HCT116 (cell line): ENCODE results near the gene IKZF3. TPM values are rescaled to one million over a fixed set of nuclear protein-coding genes. Genes with fewer than 3 reads are reported as not detected.

ENCODE experiments used
- ATAC-seq: fragments of 200-7000 bp; cut with Tn5 transposase; 2 replicates; pipeline ENCODE4 v1.9.1; 2020; ENCODE audit warnings: mild to moderate bottlenecking, moderate library complexity
- BruUV-seq: library from RNA; stranded (reverse); fragments of 400-500 nt; replicated peaks from 2 replicates; lab custom pipeline; 2021; lab: Mats Ljungman, UMichigan
- CTCF ChIA-PET: fragments of 300-600 bp; sonication (Branson Sonifier 250); formaldehyde crosslinking; loops from one replicate; lab custom pipeline; 2021; ENCODE audit warnings: antibody characterized with exemption; lab: Charles Lee
- POLR2A ChIA-PET: fragments of 300-600, 350-600 bp; sonication (Branson Sonifier 250); formaldehyde crosslinking; loops from one replicate; lab custom pipeline; 2021; ENCODE audit warnings: antibody characterized with exemption; lab: Charles Lee
- RAD21 ChIA-PET, 2 experiments: fragments of 300-600 bp; sonication (Branson Sonifier 250); formaldehyde crosslinking; loops; one replicate each; lab custom pipeline; 2023; ENCODE audit warnings: low total read pairs in 2 of 2; ENCODE audit not compliant: uncharacterized antibody in 2 of 2, unreplicated experiment in 2 of 2, low non-redundant PET in 1 of 2; lab: Charles Lee
- DNase-seq: peaks from one replicate; pipeline ENCODE4 v3.0.0-alpha.2; 2010; ENCODE audit warnings: low read depth, low spot score
- H2AFZ ChIP-seq: fragments of 200-600 bp; shearing (Covaris generic), sonication (generic); 2 replicates; pipeline ENCODE4 v1.6.1; 2017; ENCODE audit warnings: low read depth, mixed run types, mixed read lengths, antibody characterized with exemption, low read length; ENCODE audit not compliant: poor library complexity, severe bottlenecking
- H3K27ac ChIP-seq: 2 replicates; pipeline ENCODE4 v1.5.1; 2012; ENCODE audit warnings: low read depth, low read length
- H3K27me3 ChIP-seq: fragments of 200-600 bp; sonication (generic); 2 replicates; pipeline ENCODE4 v1.6.1; 2016; ENCODE audit warnings: mixed run types, low read length, mixed read lengths; ENCODE audit not compliant: insufficient read depth
- H3K36me3 ChIP-seq, 2 experiments: fragments of 200-500 bp in 1 of 2; fragments of 200-600 bp in 1 of 2; sonication (Bioruptor generic) in 1 of 2; sonication (generic) in 1 of 2; 2 replicates each; pipeline versions ENCODE4 v1.5.1 to v1.6.1; 2014 to 2016; ENCODE audit warnings: low read length in 2 of 2, inconsistent platforms in 1 of 2, mixed read lengths in 1 of 2, mixed run types in 1 of 2; ENCODE audit not compliant: insufficient read depth in 2 of 2, control insufficient read depth in 1 of 2
- H3K4me1 ChIP-seq, 2 experiments: fragments of 200-600 bp in 1 of 2; sonication (generic) in 1 of 2; 2 replicates each; pipeline versions ENCODE4 v1.5.1 to v1.6.1; 2012 to 2017; ENCODE audit warnings: low read length in 2 of 2, inconsistent platforms in 1 of 2, mild to moderate bottlenecking in 1 of 2, mixed read lengths in 1 of 2, mixed run types in 1 of 2, moderate library complexity in 1 of 2; ENCODE audit not compliant: insufficient read depth in 2 of 2, control insufficient read depth in 1 of 2
- H3K4me2 ChIP-seq: fragments of 200-600 bp; sonication (generic); 2 replicates; pipeline ENCODE4 v1.6.1; 2017; ENCODE audit warnings: mixed run types, low read length, mixed read lengths
- H3K4me3 ChIP-seq, 2 experiments: fragments of 200-600 bp in 1 of 2; sonication (generic) in 1 of 2; replicated peaks in 1 of 2; 2 replicates each; pipeline ENCODE4 v1.5.1; 2011 to 2016; ENCODE audit warnings: low read length in 2 of 2, control low read depth in 1 of 2, low read depth in 1 of 2, mild to moderate bottlenecking in 1 of 2, mixed read lengths in 1 of 2, mixed run types in 1 of 2
- H3K79me2 ChIP-seq: fragments of 200-600 bp; sonication (generic); 2 replicates; pipeline ENCODE4 v1.6.1; 2017; ENCODE audit warnings: mild to moderate bottlenecking, mixed run types, low read length, moderate library complexity, mixed read lengths; ENCODE audit not compliant: insufficient read depth
- H3K9ac ChIP-seq: fragments of 200-600 bp; sonication (generic); 2 replicates; pipeline ENCODE4 v1.6.1; 2016; ENCODE audit warnings: low read length, mixed read lengths
- H3K9me2 ChIP-seq: fragments of 200-600 bp; sonication (generic), shearing (Covaris generic); 2 replicates; pipeline ENCODE4 v1.6.1; 2017; ENCODE audit warnings: mixed run types, mild to moderate bottlenecking, moderate library complexity; ENCODE audit not compliant: insufficient read depth
- H3K9me3 ChIP-seq, 2 experiments: fragments of 200-500 bp in 1 of 2; fragments of 200-600 bp in 1 of 2; sonication (Bioruptor generic) in 1 of 2; sonication (generic) in 1 of 2; 2 replicates each; pipeline ENCODE4 v1.6.1; 2014 to 2017; ENCODE audit warnings: low read length in 2 of 2, mixed read lengths in 2 of 2, inconsistent platforms in 1 of 2, low read depth in 1 of 2, mild to moderate bottlenecking in 1 of 2, mixed run types in 1 of 2, moderate library complexity in 1 of 2; ENCODE audit not compliant: control insufficient read depth in 1 of 2, insufficient read depth in 1 of 2
- H4K20me1 ChIP-seq: fragments of 200-600 bp; sonication (generic), shearing (Covaris generic); 2 replicates; pipeline ENCODE4 v1.6.1; 2017; ENCODE audit warnings: mixed run types, mild to moderate bottlenecking, moderate library complexity; ENCODE audit not compliant: insufficient read depth
- EZH2phosphoT487 ChIP-seq: fragments of 200-600 bp; IDR thresholded peaks from 2 replicates; pipeline ENCODE4 v1.6.1; 2018; ENCODE audit warnings: antibody characterized with exemption, borderline replicate concordance
- POLR2AphosphoS5 ChIP-seq: IDR thresholded peaks from 2 replicates; pipeline ENCODE4 v1.6.1; 2011; ENCODE audit warnings: mild to moderate bottlenecking, low read depth, low read length, moderate library complexity
- SIN3A ChIP-seq: IDR thresholded peaks from 2 replicates; pipeline ENCODE4 v1.6.1; 2012; ENCODE audit warnings: low read depth
- SP1 ChIP-seq: IDR thresholded peaks from 2 replicates; pipeline ENCODE4 v1.6.1; 2012; ENCODE audit warnings: low read depth
- SRF ChIP-seq: IDR thresholded peaks from 2 replicates; pipeline ENCODE4 v1.6.1; 2012; ENCODE audit warnings: low read depth
- YY1 ChIP-seq: IDR thresholded peaks from 2 replicates; pipeline ENCODE4 v1.6.1; 2011; ENCODE audit warnings: low read length, low read depth, moderate library complexity, mild to moderate bottlenecking; ENCODE audit not compliant: insufficient replicate concordance; ENCODE audit errors: extremely low read depth
- ZNF274 ChIP-seq: fragments of 200-500 bp; sonication (Bioruptor generic); IDR thresholded peaks from 2 replicates; pipeline ENCODE4 v1.6.1; 2014; ENCODE audit warnings: mild to moderate bottlenecking, low read depth, low read length, inconsistent platforms
- intact Hi-C: fragments of 100-400 bp; cut with micrococcal nuclease; formaldehyde crosslinking; loops from 2 replicates; pipeline ENCODE4 v1.10.0; 2022
- total RNA-seq: library from RNA; stranded (reverse); gene quantifications from one replicate; pipeline ENCODE4 v1.2.1, GENCODE V29; 2021; ENCODE audit not compliant: unreplicated experiment
- TF ChIP-seq, protein P1 (sequence below): IDR thresholded peaks from 2 replicates; pipeline ENCODE4 v1.6.1; 2012; ENCODE audit warnings: low read depth
- TF ChIP-seq, protein P2 (sequence below): IDR thresholded peaks from 2 replicates; pipeline ENCODE4 v1.6.1; 2012

IKZF3 gene
- total RNA-seq, 1 experiment from 2014 or later = 0.30 TPM

DNA sequence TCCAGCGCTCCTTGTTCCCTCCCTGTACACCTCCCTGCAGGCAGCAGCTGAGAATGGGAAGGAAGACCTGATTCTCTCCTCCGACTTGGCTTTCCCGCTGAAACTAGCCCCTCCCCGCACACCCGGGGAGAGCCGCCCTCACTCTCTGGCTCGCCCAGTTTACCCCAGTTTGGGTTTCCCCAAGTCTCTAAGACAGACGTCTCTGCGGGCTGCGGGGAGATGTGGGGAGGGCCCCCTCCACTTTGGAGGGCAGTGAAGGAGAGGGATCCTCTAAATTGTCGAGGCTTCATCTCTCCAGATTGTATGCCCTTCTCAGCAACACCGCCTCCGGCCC, 125.6 kb downstream of the IKZF3 start:
- peak overlapping the region; percentile 69 to 84 for H3K4me3 ChIP-seq
- DNase-seq (no peak), ATAC-seq (peak; percentile 40)
- POLR2A ChIA-PET = interaction anchor here (0.7 to 1.0 kb wide), 3 partner anchors 9 to 50 kb away, joined by 5 to 6 read pairs (median 6); partner anchors contain the start of gene ERBB2
- peak overlapping the region; percentile 92 for H3K27ac ChIP-seq
- intact Hi-C loops = loop anchor here (5.0 to 10.0 kb wide), 2 partner anchors 116 to 216 kb away; no protein-coding TSS in a partner anchor
- H3K4me2 ChIP-seq = peak overlapping the region; percentile 100
- H2AFZ ChIP-seq = peak overlapping the region; percentile 67
- no peaks in the 10 kb centered on the region for H3K9me2 ChIP-seq
- CTCF ChIA-PET = interaction anchor here (1.9 to 2.3 kb wide), 2 partner anchors 8 to 117 kb away, joined by 5 to 16 read pairs; partner anchors contain the start of gene MIEN1
- BruUV-seq = no TSS peak
- peaks cover 22% of the 10 kb centered on the region; the same call in 1 of the 2 replicates for H3K79me2 ChIP-seq
- no peaks in the 10 kb centered on the region for H4K20me1 ChIP-seq
- RAD21 ChIA-PET = no interaction called here
- peaks cover 34 to 59% of the 10 kb centered on the region in 2 experiments for H3K4me1 ChIP-seq
- peaks cover 5 to 8% of the 10 kb centered on the region in 2 experiments; a peak in 1 of 4 replicates for H3K36me3 ChIP-seq
- H3K9ac ChIP-seq = peak overlapping the region; percentile 77
- H3K27me3 ChIP-seq = no peaks in the 10 kb centered on the region
- TF ChIP-seq, protein P1, sequence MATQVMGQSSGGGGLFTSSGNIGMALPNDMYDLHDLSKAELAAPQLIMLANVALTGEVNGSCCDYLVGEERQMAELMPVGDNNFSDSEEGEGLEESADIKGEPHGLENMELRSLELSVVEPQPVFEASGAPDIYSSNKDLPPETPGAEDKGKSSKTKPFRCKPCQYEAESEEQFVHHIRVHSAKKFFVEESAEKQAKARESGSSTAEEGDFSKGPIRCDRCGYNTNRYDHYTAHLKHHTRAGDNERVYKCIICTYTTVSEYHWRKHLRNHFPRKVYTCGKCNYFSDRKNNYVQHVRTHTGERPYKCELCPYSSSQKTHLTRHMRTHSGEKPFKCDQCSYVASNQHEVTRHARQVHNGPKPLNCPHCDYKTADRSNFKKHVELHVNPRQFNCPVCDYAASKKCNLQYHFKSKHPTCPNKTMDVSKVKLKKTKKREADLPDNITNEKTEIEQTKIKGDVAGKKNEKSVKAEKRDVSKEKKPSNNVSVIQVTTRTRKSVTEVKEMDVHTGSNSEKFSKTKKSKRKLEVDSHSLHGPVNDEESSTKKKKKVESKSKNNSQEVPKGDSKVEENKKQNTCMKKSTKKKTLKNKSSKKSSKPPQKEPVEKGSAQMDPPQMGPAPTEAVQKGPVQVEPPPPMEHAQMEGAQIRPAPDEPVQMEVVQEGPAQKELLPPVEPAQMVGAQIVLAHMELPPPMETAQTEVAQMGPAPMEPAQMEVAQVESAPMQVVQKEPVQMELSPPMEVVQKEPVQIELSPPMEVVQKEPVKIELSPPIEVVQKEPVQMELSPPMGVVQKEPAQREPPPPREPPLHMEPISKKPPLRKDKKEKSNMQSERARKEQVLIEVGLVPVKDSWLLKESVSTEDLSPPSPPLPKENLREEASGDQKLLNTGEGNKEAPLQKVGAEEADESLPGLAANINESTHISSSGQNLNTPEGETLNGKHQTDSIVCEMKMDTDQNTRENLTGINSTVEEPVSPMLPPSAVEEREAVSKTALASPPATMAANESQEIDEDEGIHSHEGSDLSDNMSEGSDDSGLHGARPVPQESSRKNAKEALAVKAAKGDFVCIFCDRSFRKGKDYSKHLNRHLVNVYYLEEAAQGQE = no peak
- no peaks in the 10 kb centered on the region for H3K9me3 ChIP-seq

GRCh38 chr17:39737760-39738567, 126.1 kb downstream of the IKZF3 start, which contains the start of gene GRB7:
Gene GRB7, plus strand, starts transcription at chr17:39737938. Its CDS starts 4,364 bp downstream, at chr17:39742302.
- ATAC-seq (peak; percentile 71), DNase-seq (peak; percentile 57)
- peak within 1 kb of the TSS; percentile 100 for H3K4me2 ChIP-seq
- no peaks in the 10 kb centered on the region for H3K9me2 ChIP-seq
- H3K27ac ChIP-seq = peak within 1 kb of the TSS; percentile 92
- H3K4me1 ChIP-seq = peaks cover 34 to 59% of the 10 kb centered on the region in 2 experiments
- no peaks in the 10 kb centered on the region for H3K9me3 ChIP-seq
- H3K79me2 ChIP-seq = peaks cover 22% of the 10 kb centered on the region; the same call in 1 of the 2 replicates
- POLR2A ChIA-PET = interaction anchor here (0.7 kb wide), 1 partner anchor 51 kb away, joined by 6 read pairs; no protein-coding TSS in a partner anchor
- no peaks in the 10 kb centered on the region for H3K27me3 ChIP-seq
- TSS peak; percentile 74 for BruUV-seq
- intact Hi-C loops = loop anchor here (5.0 to 10.0 kb wide), 2 partner anchors 116 to 217 kb away; no protein-coding TSS in a partner anchor
- CTCF ChIA-PET = no interaction called here
- H3K36me3 ChIP-seq = peaks cover 0 to 5% of the 10 kb centered on the region in 2 experiments; a peak in 1 of 4 replicates
- RAD21 ChIA-PET = no interaction called here
- peak within 1 kb of the TSS; percentile 69 to 84 for H3K4me3 ChIP-seq
- H4K20me1 ChIP-seq = no peaks in the 10 kb centered on the region
- H2AFZ ChIP-seq = peak within 1 kb of the TSS; percentile 67
- H3K9ac ChIP-seq = peak within 1 kb of the TSS; percentile 77
- TF ChIP-seq POLR2AphosphoS5 = peak; percentile 70
- peak; percentile 62; the same call in 1 of the 2 replicates for TF ChIP-seq SIN3A
- peak; percentile 24 for TF ChIP-seq YY1
- TF ChIP-seq EZH2phosphoT487 = no peak
- TF ChIP-seq, protein P2, sequence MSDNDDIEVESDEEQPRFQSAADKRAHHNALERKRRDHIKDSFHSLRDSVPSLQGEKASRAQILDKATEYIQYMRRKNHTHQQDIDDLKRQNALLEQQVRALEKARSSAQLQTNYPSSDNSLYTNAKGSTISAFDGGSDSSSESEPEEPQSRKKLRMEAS = peak; percentile 82
- no peak for TF ChIP-seq ZNF274
- no peak for TF ChIP-seq SRF
- TF ChIP-seq SP1 = peak; percentile 64
- TF ChIP-seq, protein P1 = no peak
